Measurements from ENCODE around the gene C10orf62. TPM values are rescaled to one million over a fixed set of nuclear protein-coding genes. Genes with fewer than 3 reads are reported as not detected.

Gene C10orf62
- total and polyA plus RNA-seq, 9 of the 15 experiments (the other 6 are each of a cell fraction or from before 2014, with no cell fraction given): not detected

- Histone ChIP-seq H3K4me3 (no peak overlapping the region), H2AFZ (ENCODE audit: low read depth, low read length) (no peak overlapping the region), H3K27ac (ENCODE audit: extremely low read depth, low read depth, low read length) (no peak overlapping the region), H3K27me3 (ENCODE audit: control insufficient read depth in 2 of 2, insufficient read depth in 2 of 2, low read length in 2 of 2) (no peaks in the 10 kb centered on the region), H3K36me3 (ENCODE audit: control insufficient read depth, insufficient read depth, low read length) (no peaks in the 10 kb centered on the region), H3K79me2 (ENCODE audit: control insufficient read depth, insufficient read depth, low read length) (no peaks in the 10 kb centered on the region), H3K9ac (ENCODE audit: insufficient read depth in 1 of 2, low read depth in 2 of 2, low read length in 2 of 2) (no peak overlapping the region), H3K4me1 (replicated peaks in 1 of 2; ENCODE audit: control insufficient read depth in 2 of 2, insufficient read depth in 2 of 2, low read length in 2 of 2) (peaks cover 2 to 7% of the 10 kb centered on the region in 2 experiments; a peak in 4 of 5 replicates), H3K9me1 (ENCODE audit: control insufficient read depth, insufficient read depth, low read length) (no peaks in the 10 kb centered on the region), H3K9me3 (replicated peaks; ENCODE audit: control insufficient read depth, insufficient read depth, low read depth, low read length) (no peaks in the 10 kb centered on the region), H3K4me2 (ENCODE audit: insufficient read depth, low read length) (no peak overlapping the region), H4K20me1 (replicated peaks; ENCODE audit: control insufficient read depth, insufficient read depth, low read length) (no peaks in the 10 kb centered on the region)
- TF ChIP-seq TAF7 (tag; IDR thresholded peaks at IDR 0.05): no peak
- WGBS (ENCODE audit: insufficient coverage, low coverage, missing lambda C conversion rate): 29% methylated on average over 5 of the region's 40 CpGs
- ChIA-PET POLR2A (no interaction called here), CTCF (ENCODE audit: low intra/inter-chr PET ratio) (no interaction called here)
- no TSS peak for BruUV-seq (replicated peaks)
- DNase-seq (ENCODE audit: extremely low read depth in 1 of 4, low spot score in 3 of 4): no peak
- intact Hi-C loops (cut with micrococcal nuclease) (loop anchor here (10.0 kb wide), 1 partner anchor 106 kb away; the partner anchor contains the start of gene AVPI1), in situ Hi-C loops (cut with MboI) (no loop called here)
- FAIRE-seq: no peak
- no peak for ATAC-seq
Observed at GRCh38 chr10:97578171-97578844, 11.2 kb upstream of the C10orf62 start.

GRCh38 chr10:97580421-97581367 lies 8.8 kb upstream of the C10orf62 start:
- Histone ChIP-seq H3K9ac (ENCODE audit: insufficient read depth in 1 of 2, low read depth in 2 of 2, low read length in 2 of 2) (peak overlapping the region in 1 of 2 experiments; percentile 36; a peak in 1 of 4 replicates), H3K9me1 (ENCODE audit: control insufficient read depth, insufficient read depth, low read length) (no peaks in the 10 kb centered on the region), H3K4me3 (no peak overlapping the region), H2AFZ (ENCODE audit: low read depth, low read length) (no peak overlapping the region), H3K9me3 (replicated peaks; ENCODE audit: control insufficient read depth, insufficient read depth, low read depth, low read length) (no peaks in the 10 kb centered on the region), H4K20me1 (replicated peaks; ENCODE audit: control insufficient read depth, insufficient read depth, low read length) (no peaks in the 10 kb centered on the region), H3K79me2 (ENCODE audit: control insufficient read depth, insufficient read depth, low read length) (no peaks in the 10 kb centered on the region), H3K4me2 (ENCODE audit: insufficient read depth, low read length) (no peak overlapping the region), H3K27ac (ENCODE audit: extremely low read depth, low read depth, low read length) (no peak overlapping the region), H3K36me3 (ENCODE audit: control insufficient read depth, insufficient read depth, low read length) (no peaks in the 10 kb centered on the region), H3K4me1 (replicated peaks in 1 of 2; ENCODE audit: control insufficient read depth in 2 of 2, insufficient read depth in 2 of 2, low read length in 2 of 2) (peaks cover 2 to 10% of the 10 kb centered on the region in 2 experiments; a peak in 4 of 5 replicates), H3K27me3 (ENCODE audit: control insufficient read depth in 2 of 2, insufficient read depth in 2 of 2, low read length in 2 of 2) (no peaks in the 10 kb centered on the region)
- DNase-seq (ENCODE audit: extremely low read depth in 1 of 4, low spot score in 3 of 4) (no peak), ATAC-seq (no peak), FAIRE-seq (no peak)
- no TSS peak for BruUV-seq (replicated peaks)
- in situ Hi-C loops (cut with MboI): no loop called here
- POLR2A ChIA-PET: interaction anchor here (0.6 to 1.3 kb wide), 2 partner anchors 9 to 280 kb away, joined by 4 read pairs; no protein-coding TSS in a partner anchor
- CTCF ChIA-PET (ENCODE audit: low intra/inter-chr PET ratio): no interaction called here
- WGBS (ENCODE audit: insufficient coverage, low coverage, missing lambda C conversion rate): 23% methylated on average over 8 of the region's 9 CpGs
- intact Hi-C loops (cut with micrococcal nuclease): no loop called here
- TF ChIP-seq REST (IDR thresholded peaks at IDR 0.05; ENCODE audit: borderline replicate concordance) (no peak), REST (CRISPR knock-in tag; IDR thresholded peaks at IDR 0.05; ENCODE audit: low read depth) (no peak), PTBP1 (IDR thresholded peaks at IDR 0.05; ENCODE audit: low read depth, low read length) (no peak)

Data from K562 (cell line).